ENCODE measurements around the gene PRR20E.
"Not testable (repeated sequence)": the region's sequence is repeated elsewhere in the genome, so short reads cannot be mapped to it uniquely, and the experiment has no call there.

Gene PRR20E

GRCh38 chr13:57166897-57167296 is at the start of gene PRR20E:
TSS of gene PRR20E (plus strand) at chr13:57167197. CDS start at chr13:57167584, 387 bp downstream.
- H3K4me3 ChIP-seq (ENCODE audit: low read depth, low read length); H3K27ac ChIP-seq (ENCODE audit: extremely low read depth, low read depth, low read length); H3K4me1 ChIP-seq (ENCODE audit: control insufficient read depth, insufficient read depth, low read length); H3K36me3 ChIP-seq (ENCODE audit: control insufficient read depth in 2 of 2, insufficient read depth in 1 of 2, low read length in 2 of 2); POLR2A ChIA-PET; H3K9me3 ChIP-seq (ENCODE audit: control insufficient read depth, insufficient read depth, low read depth, low read length); CTCF ChIA-PET: not testable (repeated sequence)

GRCh38 chr13:57123681-57124080 is 43.3 kb upstream of the PRR20E start:
- Histone ChIP-seq H3K36me3 (ENCODE audit: control insufficient read depth in 2 of 2, insufficient read depth in 1 of 2, low read length in 2 of 2) (no peaks in the 10 kb centered on the region), H3K4me3 (ENCODE audit: low read depth, low read length) (no peak overlapping the region), H3K27ac (ENCODE audit: extremely low read depth, low read depth, low read length) (no peak overlapping the region), H3K4me1 (ENCODE audit: control insufficient read depth, insufficient read depth, low read length) (no peaks in the 10 kb centered on the region), H3K9me3 (ENCODE audit: control insufficient read depth, insufficient read depth, low read depth, low read length) (no peaks in the 10 kb centered on the region)
- POLR2A ChIA-PET: no interaction called here
- CTCF ChIA-PET: no interaction called here
- TF ChIP-seq ZNF677 (tag by site-specific recombination; IDR thresholded peaks at IDR 0.05) (no peak), HOXD13 (CRISPR knock-in tag; IDR thresholded peaks at IDR 0.05; ENCODE audit: borderline replicate concordance) (no peak)

- ChIA-PET CTCF (no interaction called here), POLR2A (no interaction called here)
- no peak overlapping the region for H3K4me3 ChIP-seq (ENCODE audit: low read depth, low read length)
- no peaks in the 10 kb centered on the region for H3K4me1 ChIP-seq (ENCODE audit: control insufficient read depth, insufficient read depth, low read length)
- no peak overlapping the region for H3K27ac ChIP-seq (ENCODE audit: extremely low read depth, low read depth, low read length)
- no peaks in the 10 kb centered on the region for H3K36me3 ChIP-seq (ENCODE audit: control insufficient read depth in 2 of 2, insufficient read depth in 1 of 2, low read length in 2 of 2)
- TF ChIP-seq ZEB2 (tag by site-specific recombination; IDR thresholded peaks at IDR 0.05) (no peak), ZNF292 (tag by site-specific recombination; IDR thresholded peaks at IDR 0.05; ENCODE audit: borderline replicate concordance, low read depth) (no peak), ZSCAN18 (tag by site-specific recombination; IDR thresholded peaks at IDR 0.05) (no peak), ZNF658 (tag by site-specific recombination; IDR thresholded peaks at IDR 0.05) (no peak), IKZF3 (tag by site-specific recombination; IDR thresholded peaks at IDR 0.05) (no peak), ZNF157 (tag by site-specific recombination; IDR thresholded peaks at IDR 0.05) (no peak), ZNF24 (tag by site-specific recombination; IDR thresholded peaks at IDR 0.05) (no peak), ZNF350 (tag by site-specific recombination; IDR thresholded peaks at IDR 0.05) (no peak)
- H3K9me3 ChIP-seq (ENCODE audit: control insufficient read depth, insufficient read depth, low read depth, low read length): no peaks in the 10 kb centered on the region
Measured at GRCh38 chr13:57128909-57129308, 38.1 kb upstream of the PRR20E start.

GRCh38 chr13:57136093-57136492 is 30.9 kb upstream of the PRR20E start:
- TF ChIP-seq ZBTB20 (tag by site-specific recombination; IDR thresholded peaks at IDR 0.05) (no peak), ZNF37A (tag by site-specific recombination; IDR thresholded peaks at IDR 0.05) (no peak), KLF17 (tag by site-specific recombination; IDR thresholded peaks at IDR 0.05) (no peak), ZBTB26 (tag by site-specific recombination; optimal IDR thresholded peaks at IDR 0.05) (no peak)
- CTCF ChIA-PET: no interaction called here
- POLR2A ChIA-PET: no interaction called here
- H3K4me3 ChIP-seq (ENCODE audit: low read depth, low read length): no peak overlapping the region
- H3K27ac ChIP-seq (ENCODE audit: extremely low read depth, low read depth, low read length): no peak overlapping the region
- no peaks in the 10 kb centered on the region for H3K36me3 ChIP-seq (ENCODE audit: control insufficient read depth in 2 of 2, insufficient read depth in 1 of 2, low read length in 2 of 2)
- no peaks in the 10 kb centered on the region for H3K4me1 ChIP-seq (ENCODE audit: control insufficient read depth, insufficient read depth, low read length)
- H3K9me3 ChIP-seq (ENCODE audit: control insufficient read depth, insufficient read depth, low read depth, low read length): no peaks in the 10 kb centered on the region

All from HEK293 (cell line).